ENCODE results near the gene OPA3.
"Not testable (repeated sequence)": the region's sequence is repeated elsewhere in the genome, so short reads cannot be mapped to it uniquely, and the experiment has no call there.

Gene OPA3

DNA sequence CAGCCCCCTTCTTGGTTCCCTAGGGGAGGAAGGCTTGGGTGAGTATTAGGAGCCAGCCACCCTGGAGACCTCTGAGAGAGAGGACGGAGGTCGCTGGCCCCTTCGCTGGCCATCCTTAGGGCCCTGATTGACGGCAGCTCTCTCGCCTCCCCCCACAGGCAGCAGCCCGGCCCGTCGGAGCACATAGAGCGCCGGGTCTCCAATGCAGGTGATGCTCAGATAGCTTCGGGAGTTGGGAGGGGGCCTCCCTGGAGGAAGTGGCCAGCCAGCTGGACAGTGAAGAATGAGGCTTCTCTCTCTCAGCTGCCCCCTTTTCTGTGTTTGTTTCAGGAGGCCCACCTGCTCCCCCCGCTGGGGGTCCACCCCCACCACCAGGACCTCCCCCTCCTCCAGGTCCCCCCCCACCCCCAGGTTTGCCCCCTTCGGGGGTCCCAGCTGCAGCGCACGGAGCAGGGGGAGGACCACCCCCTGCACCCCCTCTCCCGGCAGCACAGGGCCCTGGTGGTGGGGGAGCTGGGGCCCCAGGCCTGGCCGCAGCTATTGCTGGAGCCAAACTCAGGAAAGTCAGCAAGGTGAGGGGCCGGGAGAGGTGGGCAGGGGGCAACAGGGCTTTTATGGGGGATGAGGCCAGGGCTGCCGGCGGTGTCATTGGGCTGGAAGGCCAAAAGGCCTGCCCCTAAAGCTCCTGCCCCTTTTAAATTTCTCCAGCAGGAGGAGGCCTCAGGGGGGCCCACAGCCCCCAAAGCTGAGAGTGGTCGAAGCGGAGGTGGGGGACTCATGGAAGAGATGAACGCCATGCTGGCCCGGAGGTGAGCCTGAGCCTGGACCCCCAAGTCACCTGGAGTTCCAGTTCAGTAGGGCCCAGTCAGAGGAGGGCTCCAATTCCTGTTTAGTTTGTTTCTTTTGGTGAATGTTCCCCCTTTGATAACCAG is 62.3 kb downstream of the OPA3 start:
- no peak for DNase-seq

DNA sequence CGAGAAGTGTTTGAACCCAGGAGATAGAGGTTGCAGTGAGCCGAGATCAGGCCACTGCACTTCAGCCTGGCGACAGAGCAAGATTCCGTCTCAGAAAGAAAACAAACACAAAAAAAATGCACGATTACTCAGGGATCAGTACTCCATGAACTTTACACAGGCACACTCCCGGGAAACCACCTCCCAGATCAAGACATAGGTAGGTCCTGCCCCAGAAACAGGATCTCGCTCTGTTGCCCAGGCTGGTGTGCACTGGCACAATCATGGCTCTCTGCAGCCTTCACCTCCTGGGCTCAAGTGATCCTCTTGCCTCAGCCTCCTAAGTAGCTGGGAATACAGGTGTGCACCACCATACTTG is 66.2 kb downstream of the OPA3 start:
- no peak for DNase-seq

DNA sequence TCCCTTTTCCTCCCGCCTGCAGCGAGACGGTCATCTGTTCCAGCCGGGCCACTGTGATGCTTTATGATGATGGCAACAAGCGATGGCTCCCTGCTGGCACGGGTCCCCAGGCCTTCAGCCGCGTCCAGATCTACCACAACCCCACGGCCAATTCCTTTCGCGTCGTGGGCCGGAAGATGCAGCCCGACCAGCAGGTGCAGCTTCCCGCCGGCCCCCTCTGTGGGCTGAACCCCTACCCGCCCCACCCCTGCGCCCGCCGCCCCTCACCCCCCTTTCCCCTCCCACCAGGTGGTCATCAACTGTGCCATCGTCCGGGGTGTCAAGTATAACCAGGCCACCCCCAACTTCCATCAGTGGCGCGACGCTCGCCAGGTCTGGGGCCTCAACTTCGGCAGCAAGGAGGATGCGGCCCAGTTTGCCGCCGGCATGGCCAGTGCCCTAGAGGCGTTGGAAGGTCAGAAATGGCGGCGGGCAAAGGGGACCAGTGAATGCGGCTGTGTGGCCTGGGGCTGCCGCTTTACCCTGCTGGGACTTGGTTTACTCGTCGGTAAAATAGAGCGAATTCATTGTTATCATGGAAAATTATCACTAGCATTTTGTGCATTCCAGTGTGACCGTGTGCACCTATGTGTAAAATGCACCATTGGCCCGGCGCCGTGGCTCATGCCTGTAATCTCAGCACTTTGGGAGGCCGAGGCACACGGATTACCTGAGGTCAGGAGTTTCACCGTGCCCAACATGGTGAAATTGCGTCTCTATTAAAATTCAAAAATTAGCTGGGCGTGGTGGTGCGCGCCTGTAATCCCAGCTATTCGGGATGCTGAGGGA is 66.7 kb downstream of the OPA3 start:
- DNase-seq, result no peak

DNA sequence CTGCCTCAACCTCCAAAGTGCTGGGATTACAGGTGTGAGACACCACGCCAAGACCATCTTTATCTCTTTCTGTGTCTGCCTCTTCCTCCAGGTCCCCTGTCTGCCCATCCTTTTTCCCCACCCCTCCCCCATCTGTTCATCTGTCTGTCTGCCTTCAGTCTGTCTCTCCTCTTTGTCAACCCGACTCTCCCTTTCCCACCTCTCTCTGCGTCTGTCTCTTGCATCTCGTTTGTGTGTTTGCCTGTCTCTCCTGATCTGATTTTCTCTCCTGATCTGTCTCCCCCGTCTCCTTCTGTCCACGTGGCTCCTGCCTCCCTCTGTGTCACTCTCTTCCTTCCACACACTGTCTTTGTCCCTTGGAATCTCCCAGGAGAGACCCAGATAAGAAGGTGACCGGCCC is 67.4 kb downstream of the OPA3 start:
- no peak for DNase-seq

DNA sequence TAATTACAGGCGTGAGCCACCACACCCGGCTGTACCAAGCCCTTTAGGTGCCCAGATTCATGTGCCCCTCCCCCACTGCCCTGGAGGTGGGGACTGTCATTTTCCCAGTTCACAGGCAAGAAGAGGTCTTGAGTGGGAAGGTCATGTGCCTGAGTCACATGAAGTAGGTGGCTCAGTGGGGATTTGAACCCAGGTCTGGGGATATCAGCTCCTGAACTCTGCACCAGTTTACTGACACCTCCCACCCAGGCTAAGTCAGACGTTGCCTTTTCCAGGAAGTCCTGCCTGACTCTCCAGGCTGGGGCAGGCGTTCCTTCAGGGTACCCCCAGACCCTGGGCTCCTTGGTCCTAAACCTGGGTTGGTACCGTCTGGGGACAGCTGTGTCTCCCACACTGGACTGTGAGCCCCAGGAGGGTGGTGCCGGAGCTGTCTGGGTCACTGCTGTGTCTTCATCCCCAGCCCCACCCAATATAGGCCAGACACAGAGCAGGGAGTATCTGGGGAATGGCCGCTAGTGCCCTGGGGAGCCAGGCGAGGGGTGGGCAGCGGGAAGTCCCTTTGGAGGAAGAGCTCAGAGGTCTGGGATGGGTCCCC is 68.7 kb downstream of the OPA3 start:
- DNase-seq, result no peak

DNA sequence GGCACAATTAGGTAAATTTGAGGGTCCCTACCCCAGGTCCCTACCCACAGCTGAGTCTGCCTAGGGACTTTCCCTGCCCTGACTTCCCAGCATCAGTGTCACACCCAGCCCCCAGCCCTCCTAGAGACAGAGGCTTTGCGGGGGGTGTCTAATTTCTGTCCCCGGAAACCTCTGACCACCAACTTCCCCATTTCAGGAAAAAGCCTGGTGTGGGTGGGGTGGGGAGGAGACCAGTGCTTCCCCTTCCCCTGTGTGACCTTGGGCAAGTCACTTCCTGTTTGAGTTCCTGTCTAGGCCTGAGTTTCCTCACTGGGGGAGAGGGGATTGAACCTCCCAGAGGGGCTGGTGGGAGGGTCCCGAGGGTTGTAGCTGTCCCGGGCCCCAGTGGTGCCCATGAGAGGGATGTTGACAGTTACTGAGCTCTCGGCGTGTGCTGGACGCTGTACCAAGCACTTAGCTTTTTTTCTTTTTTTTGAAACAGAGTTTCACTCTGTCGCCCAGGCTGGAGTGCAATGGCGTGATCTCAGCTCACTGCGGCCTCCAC is 69.4 kb downstream of the OPA3 start:
- peak in 15 of 56 donors; percentile 7 to 56 (median 18) for DNase-seq

DNA sequence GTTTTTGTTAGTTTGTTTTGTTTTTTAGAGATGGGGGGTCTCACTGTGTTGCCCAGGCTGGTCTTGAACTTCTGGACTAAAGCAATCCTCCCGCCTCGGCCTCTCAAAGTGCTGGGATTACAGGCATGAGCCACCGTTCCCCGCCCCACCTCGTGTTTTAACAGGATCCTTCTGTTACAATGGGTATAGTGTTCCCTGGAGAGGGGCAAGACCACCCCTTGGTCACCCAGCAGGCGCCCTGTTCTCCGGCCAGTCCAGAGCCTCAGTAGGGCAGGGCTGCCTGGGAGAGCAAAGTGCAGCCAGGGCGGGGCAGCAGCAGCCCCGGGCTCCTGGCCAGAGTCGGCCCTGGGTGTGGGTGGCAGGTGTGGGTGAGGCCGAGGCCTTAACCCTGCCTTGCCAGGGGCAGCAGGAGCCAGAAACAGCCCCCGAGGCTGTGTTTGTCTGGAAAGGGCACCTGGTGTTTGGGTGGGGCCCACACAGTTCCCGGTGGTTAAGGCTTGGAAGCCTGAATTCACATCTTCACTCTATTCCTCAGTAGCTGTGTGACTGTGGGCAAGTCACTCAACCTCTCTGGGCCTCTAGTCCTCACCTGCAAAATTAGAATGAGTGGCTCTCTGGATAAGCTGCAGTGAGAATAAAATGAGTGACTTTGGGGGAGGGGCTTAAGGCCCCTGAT is 70.1 kb downstream of the OPA3 start:
- no peak for DNase-seq

DNA sequence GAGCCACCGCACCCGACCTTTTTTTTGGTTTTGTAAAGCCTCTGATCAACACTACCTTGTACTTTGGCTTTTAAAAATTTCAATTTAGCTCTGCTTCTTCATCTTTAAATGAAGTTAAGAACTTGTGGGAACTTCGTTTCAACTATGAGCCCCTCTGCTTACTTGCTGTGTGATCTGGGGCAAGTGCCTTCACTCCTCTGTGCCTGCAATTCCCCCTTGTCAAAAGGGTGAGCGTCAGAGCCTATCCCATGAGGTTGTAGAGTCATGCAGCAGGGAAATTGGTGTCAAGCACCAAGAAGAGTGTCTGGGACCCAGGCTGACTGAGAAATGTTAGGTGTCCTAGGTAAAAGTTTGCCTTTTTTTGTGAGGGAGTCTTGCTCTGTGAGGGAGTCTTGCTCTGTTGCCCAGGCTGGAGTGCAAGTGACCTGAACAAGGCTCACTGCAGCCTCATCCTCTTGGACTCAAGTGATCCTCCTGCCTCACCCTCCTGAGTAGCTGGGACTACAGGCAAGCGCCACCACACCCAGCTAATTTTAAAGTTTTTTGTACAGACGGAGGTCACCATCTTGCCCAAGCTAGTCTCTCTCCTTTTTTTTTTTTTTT is 71.6 kb downstream of the OPA3 start:
- no peak for DNase-seq

DNA sequence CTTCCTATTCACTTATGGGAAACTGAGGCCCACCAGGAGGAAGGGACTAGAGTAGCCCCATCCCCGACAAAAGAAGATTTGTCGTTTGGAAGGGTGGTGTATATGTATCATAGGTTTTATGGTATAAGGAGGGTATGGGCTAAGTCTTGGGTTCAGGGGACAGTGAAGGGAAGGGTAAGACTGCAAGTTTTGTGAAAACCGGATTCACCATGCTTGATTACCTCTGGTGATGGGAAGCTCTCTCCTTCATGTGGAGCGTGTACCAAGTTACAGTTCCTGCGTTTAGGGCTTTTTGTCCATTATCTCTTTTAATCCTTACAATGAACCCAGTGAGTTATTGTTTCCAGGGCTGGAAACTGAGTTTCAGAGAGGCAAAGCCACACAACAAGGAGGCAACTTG is 73.5 kb downstream of the OPA3 start:
- DNase-seq, result no peak

DNA sequence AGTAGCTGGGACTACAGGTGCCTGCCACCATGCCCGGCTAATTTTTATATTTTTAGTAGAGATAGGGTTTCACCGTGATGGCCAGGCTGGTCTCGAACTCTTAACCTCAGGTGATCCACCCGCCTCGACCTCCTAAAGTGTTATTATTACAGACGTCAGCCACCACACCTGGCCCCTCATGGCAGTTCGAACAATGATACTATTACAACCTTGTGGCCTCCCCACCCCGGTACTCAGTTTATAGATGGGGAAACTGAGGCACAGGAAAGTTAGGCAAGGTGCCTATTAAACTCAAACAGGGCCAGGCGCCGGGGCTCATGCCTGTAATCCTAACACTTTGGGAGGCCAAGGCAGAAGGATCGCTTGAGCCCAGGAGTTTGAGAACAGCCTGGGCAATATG is 74.2 kb downstream of the OPA3 start:
- DNase-seq, result not testable (repeated sequence)

DNA sequence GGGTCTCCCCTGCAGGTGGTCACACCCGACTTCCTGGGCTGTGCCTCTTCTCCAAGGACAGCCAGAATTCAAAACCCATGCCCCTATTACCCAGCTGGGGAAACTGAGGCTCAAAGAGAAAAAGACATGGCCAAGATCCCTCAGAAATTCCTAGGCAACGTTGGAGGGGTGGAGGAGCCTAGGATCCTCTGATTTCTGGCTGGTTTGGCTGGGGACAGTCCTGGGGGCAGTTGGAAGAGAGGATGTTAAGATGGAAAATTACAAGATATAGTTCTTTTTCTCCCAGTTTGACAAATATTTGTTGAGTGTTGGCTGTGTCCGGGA is 74.9 kb downstream of the OPA3 start:
- no peak for DNase-seq

DNA sequence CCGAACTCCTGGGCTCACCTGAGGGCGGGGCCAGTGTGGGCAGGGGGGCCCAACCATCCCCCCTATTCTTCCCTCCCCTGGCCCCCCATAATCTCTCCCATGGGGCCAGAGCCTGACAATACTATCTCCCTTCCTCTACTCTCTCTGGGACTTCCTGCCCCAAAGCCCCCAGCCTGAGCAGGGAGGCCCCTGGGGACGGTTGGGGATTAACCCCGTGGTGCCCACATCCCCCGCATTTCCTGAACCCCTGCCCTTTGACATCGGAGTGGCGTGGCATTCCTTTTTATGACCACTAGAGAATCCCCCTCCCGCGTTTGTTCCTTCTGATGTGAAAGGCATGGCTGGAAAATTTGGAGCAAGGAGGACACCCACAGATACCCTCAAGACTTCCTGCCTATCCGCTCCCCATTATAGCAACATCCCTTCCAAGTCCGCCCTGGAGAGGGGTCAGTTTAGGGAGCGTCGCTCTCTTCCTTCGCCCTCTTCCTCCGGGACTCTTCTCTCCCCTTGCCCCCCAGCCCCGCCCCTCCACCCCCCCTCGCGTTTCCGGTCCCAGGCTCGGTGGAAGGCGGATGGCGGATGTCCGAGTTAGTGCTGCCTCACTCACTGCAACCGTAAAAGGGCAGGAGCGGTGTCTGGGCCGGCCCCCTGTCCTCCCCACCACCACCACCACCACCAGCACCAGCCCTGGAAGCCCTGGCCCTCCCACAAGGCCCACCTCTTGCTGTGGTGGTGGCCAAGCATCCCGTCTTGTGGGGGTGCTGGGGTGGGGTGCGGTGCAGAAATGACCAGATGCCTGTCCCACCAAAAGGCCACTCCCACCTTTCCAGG is 75.5 kb downstream of the OPA3 start:
- peak in 11 of 56 donors; percentile 3 to 45 (median 14) for DNase-seq

DNA sequence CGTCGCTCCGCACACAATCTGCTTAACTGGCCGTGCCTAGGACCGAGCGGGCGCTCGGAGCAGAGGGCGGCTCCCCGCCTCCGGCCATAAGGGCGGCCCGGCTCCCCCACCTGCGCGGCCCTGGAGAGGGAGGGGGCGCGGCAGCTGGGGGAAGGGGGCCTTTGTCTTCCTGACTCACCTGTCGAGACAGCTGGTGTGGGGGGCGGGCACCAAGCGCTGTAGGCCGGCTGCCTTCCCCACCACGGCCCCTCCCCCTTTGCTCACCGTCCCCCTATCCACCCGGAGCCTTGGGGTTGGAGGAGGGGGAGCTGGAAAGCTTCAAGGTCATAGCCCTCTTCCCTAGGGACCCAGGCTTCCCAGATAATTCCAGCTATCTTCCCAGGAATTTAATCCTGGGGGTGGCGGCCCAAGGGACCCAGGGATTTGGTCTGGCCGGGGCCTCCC is 76.2 kb downstream of the OPA3 start:
- DNase-seq, result peak in 1 of 56 donors; percentile 31

DNA sequence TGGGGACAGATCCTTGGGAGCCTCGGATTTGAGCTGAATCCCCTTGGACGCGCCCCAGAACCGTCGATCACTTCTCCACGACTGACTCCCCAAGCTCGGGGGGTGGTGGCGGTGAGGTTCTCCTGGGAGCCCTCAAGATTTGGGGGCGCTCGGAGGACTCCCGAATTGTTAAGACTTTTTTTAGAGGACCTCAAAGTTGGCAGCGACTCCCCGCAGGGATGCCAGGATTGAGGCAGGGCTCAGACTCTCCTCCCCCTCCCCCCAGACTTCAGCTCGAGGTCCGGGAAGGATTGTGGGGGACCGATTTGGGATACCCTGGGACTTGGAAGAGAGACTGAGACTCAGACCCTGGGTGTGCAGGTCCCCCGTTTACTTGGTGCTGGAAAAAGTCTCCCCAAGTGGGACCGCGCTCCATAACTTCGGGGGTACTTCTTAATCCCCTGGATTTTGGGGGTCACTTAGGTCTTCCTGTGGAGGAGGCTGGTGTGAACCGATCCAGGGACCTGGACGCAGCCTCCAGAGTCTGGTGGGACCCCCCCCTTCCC is 76.7 kb downstream of the OPA3 start:
- peak in 5 of 56 donors; percentile 13 to 40 (median 35) for DNase-seq

DNA sequence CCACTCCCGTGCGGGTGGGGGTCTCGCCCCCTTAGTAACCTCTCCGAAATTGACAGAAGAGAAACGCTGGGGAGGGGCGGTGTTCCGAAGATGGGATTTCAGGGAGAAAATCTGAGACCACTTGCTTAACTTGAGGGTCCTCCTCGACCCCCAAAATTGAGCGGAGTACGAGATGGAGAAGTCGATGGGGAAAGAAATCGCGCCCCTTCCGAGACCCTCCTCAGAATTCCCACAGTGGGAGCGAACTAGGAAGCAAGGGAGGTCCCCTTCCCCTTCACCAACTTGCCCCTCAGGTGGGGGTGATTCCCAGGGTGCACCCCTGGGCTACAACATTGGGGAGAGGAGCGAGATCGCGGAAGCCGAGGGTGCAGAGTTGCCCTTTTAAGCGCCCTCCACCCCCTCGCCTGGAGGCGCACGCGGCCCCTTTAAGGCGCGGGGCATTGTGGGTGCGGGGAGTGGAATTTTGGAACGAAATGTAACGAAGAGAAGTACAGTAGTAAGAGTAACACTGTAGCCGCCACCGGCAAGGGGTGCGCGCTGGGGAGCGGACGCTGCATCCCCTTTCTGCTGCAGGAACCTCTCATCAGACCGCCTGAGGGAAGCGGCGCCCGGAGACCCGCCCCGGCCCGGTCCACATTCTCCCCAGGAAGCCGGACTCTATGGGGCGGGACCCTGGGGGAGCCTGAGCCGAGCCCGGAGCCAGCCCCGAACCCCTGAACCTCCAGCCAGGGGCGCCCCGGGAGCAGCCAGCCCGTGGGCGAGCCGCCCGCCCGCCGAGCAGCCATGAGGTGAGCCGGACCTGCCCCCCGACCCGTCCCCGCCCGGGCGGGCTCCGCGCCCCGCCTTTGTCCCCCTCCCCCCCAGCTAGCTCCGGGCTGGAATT is 77.4 kb downstream of the OPA3 start, which contains the start of gene VASP:
Gene VASP, plus strand, starts transcription at position 491 of the 883 bp plus-strand sequence. Its CDS starts 293 bp downstream, at position 784.
- peak in 54 of 56 donors; percentile 28 to 91 (median 69) for DNase-seq

DNA sequence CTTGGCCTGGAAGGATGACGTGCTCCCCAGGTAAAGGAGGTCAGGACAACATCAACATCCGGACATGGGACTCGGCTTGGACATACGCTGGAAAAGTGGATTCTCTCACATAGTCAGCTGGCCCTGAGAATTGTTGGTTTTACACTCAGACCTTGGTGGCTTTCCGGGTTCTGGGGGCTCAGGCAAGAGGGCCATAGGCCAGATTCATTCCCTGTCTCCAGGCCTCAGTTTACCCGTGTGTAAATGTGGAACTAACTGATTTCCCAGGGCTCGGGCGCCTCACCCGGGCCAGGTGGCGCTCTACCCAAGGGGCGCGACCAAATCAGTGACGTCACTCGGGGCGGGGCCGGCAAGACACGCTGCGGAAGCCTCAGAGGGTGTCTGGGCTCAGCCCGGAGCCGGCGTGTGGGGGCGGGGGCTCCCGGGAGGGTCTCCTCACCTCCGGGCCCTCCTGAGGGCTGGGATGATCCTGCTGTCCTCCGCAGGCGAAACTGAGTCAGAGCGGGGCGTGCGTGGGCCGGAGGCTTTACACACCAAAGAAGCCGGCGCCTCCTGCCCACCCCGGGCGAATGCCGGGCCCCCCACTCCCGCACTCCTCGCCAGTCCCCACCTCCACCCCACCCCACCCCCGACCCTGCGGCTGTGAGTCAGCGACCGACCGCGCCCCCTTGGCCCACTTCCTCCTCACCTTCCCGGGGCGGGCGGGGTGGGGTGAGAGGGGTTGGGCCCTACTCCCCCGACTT is 78.2 kb downstream of the OPA3 start:
- DNase-seq, result peak in 55 of 56 donors; percentile 34 to 94 (median 80)

DNA sequence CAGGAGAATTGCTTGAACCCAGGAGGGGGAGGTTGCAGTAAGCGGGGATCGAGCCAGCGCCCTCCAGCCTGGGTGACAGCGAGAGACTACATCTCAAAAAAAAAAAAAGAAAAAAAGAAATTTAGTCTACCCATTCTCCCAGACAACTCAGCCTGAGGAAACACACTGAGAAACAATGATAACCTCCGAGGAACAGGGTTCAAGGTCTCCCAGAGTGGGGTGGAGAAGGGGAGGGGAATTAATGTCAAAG is 78.7 kb downstream of the OPA3 start:
- DNase-seq, result no peak

Data from nucleus accumbens (tissue), 56 donors.